Activated naive CD4-positive, alpha-beta T cell treated with anti-CD3 and anti-CD28 coated beads, Interleukin-2, amount 50 U/mL, for 24 hours (primary cell): Measurements from ENCODE around the gene ROS1.

Source experiments
- H3K27ac Mint-ChIP-seq: one replicate; pipeline ENCODE4 v1.8.0; 2021; ENCODE audit warnings: mild to moderate bottlenecking, mixed read lengths
- H3K27me3 Mint-ChIP-seq: one replicate; pipeline ENCODE4 v1.8.0; 2021; ENCODE audit warnings: mixed read lengths
- H3K36me3 Mint-ChIP-seq: one replicate; pipeline ENCODE4 v1.8.0; 2021; ENCODE audit warnings: mixed read lengths
- H3K4me1 Mint-ChIP-seq: one replicate; pipeline ENCODE4 v1.8.0; 2021; ENCODE audit warnings: mixed read lengths
- H3K4me3 Mint-ChIP-seq: one replicate; pipeline ENCODE4 v1.8.0; 2021; ENCODE audit warnings: mild to moderate bottlenecking, mixed read lengths
- H3K9me3 Mint-ChIP-seq: one replicate; pipeline ENCODE4 v1.8.0; 2021; ENCODE audit warnings: mixed read lengths

The ROS1 gene

DNA sequence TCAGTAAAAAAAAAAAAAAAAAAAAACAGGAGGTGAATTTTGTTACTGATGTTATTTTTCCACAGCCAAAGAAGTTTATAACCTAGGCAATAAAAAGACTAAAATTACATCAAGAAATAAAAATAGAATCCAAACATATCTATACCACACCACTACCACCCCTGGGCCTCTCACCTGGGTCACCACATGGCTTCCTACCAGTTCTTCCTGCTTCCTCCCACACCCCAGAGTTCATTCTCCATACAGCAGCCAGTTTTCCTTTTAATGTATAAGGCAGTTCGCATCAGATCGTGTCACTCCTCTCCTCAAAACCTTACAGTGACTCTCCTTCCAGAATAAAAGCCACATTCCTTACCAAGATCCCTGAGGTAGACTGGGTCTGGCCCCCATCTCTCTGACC, 23.9 kb downstream of the ROS1 start:
- no peak overlapping the region for H3K27ac Mint-ChIP-seq
- H3K4me1 Mint-ChIP-seq, result no peaks in the 10 kb centered on the region
- H3K9me3 Mint-ChIP-seq, result no peaks in the 10 kb centered on the region
- H3K27me3 Mint-ChIP-seq, result peaks cover 3% of the 10 kb centered on the region
- H3K4me3 Mint-ChIP-seq, result no peak overlapping the region
- H3K36me3 Mint-ChIP-seq, result no peaks in the 10 kb centered on the region

DNA sequence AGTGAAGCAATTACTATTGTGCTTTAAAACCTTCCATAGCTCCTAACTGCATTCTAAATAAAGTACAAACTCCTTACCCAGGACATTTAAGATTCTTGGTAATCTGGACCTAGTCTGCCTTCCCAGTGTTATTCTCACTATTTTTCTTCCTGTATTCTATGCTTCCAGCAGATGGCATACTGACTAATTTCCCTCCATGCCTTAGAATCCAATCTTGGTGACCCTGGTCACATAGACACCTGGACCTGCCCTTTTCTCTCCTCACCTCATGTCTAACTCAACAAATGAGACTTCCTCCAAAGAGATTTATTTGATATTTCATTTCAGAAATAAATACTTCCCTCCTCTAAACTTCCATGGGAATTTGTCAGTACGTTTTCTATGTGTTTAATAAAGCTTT, 25.8 kb downstream of the ROS1 start:
- H3K36me3 Mint-ChIP-seq, result no peaks in the 10 kb centered on the region
- peaks cover 3% of the 10 kb centered on the region for H3K27me3 Mint-ChIP-seq
- H3K4me3 Mint-ChIP-seq, result no peak overlapping the region
- no peaks in the 10 kb centered on the region for H3K9me3 Mint-ChIP-seq
- no peaks in the 10 kb centered on the region for H3K4me1 Mint-ChIP-seq
- no peak overlapping the region for H3K27ac Mint-ChIP-seq

DNA sequence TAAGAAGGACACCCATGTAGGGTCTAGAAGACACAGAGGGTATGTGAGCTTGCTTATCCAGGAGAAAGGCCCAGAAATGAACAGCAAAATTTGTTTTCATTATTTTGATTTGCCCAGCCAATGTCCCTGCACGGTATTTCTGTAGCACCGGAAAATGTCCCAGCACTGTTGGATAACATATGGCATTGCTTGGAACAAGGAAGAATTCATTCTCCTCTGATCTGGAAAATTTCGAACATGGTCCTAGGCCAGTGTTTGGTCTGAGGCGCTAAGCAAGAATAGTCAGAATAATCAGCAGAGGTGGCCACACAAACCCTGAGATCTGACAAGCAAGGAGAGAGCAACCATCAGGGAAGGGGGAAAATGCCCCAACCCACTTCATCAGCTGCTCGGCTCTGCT, 26.6 kb downstream of the ROS1 start:
- Mint-ChIP-seq H3K4me3 (no peak overlapping the region), H3K36me3 (no peaks in the 10 kb centered on the region), H3K9me3 (no peaks in the 10 kb centered on the region), H3K27ac (no peak overlapping the region), H3K27me3 (peaks cover 6% of the 10 kb centered on the region), H3K4me1 (no peaks in the 10 kb centered on the region)

DNA sequence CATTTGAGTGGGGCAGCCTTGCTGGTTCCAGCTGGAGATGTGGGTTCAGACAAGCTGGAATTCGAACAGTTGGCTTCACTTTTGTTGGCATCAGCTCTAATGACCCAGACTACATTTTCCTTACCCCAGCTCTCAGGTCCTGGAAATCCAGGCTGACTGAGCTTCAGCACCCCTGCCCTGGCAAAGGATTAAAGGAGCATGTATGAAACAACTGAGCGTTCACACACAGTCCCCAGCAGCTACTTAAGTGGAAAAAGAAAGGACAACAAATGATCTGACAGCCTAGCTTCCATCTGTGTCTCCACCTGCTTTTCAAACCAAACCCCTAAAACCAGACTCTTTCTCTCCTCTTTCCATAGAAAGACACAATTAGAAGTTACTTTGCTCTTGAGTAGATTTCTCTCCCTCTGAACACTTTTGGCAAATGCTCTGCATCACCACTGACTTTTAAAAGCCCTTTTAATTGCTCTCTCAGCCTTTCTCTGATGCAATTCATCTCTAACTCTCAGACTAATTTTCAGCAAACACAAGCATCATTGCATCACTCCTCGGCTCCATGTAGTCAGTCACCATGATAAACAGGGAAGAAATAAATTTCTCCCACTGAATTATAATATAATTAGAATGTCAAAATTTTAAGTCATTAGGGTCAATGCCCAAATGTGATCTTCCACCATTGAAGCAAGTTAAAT, 28.1 kb downstream of the ROS1 start:
- Mint-ChIP-seq H3K36me3 (no peaks in the 10 kb centered on the region), H3K4me3 (no peak overlapping the region), H3K9me3 (no peaks in the 10 kb centered on the region), H3K27ac (no peak overlapping the region), H3K4me1 (no peaks in the 10 kb centered on the region), H3K27me3 (peaks cover 6% of the 10 kb centered on the region)

DNA sequence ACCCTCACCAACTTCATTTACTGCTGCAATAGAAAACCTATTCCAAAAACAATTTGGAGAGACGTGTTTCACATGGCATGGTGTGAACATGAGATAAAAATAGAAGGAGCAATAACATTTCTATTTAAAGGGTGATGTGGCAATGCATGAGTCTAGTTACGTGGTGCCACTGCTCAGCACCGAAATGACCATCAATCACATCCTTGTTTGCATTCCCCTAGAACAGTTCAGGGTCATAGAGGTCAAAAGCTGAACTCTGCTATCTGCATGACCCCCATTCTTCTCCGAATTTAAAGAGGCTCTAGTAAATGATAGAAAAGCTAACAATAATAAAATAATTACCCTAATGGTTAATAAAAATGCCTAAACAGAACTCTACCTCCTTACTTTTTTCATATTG, 29.5 kb downstream of the ROS1 start:
- no peak overlapping the region for H3K4me3 Mint-ChIP-seq
- H3K27me3 Mint-ChIP-seq, result peaks cover 13% of the 10 kb centered on the region
- no peaks in the 10 kb centered on the region for H3K4me1 Mint-ChIP-seq
- no peaks in the 10 kb centered on the region for H3K36me3 Mint-ChIP-seq
- H3K27ac Mint-ChIP-seq, result no peak overlapping the region
- no peaks in the 10 kb centered on the region for H3K9me3 Mint-ChIP-seq

DNA sequence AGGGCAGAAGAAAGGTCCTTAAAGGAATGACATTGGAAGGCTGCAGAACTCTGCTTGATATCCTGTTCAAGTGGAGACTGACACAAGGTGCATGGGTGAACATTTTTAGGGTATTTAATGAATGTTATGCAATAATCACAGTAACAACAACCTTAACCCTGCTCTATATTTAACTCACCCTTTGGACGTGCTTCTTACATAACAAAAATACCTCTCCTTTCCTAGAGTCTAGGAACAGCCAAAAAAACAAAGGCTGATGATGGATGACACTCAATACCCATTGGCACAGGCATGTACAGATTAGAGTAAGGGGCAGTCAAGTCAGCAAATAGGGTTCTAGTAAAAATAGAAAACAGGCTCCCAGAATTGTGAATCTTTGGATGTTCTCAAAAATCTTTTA, 30.6 kb downstream of the ROS1 start:
- Mint-ChIP-seq H3K27me3 (peaks cover 16% of the 10 kb centered on the region), H3K4me1 (no peaks in the 10 kb centered on the region)

DNA sequence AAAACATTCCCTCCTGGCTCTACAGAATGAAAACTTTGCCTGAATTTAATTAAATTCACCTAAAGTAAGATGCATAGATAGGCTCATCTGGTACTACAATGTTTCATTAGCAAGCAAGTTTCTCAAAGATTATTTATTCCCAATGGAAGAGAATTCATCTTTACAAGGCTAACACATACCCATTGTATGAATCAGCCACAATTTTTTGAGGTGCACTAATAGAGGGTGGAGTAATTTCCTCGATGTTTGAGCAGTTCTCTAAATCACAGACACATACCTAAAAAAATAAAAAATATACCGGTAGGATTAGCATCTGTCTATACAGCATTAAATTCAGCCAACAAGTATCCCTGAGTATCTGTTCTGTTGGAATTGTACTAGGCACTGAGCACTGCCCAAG, 32.7 kb downstream of the ROS1 start:
- no peaks in the 10 kb centered on the region for H3K36me3 Mint-ChIP-seq
- H3K4me1 Mint-ChIP-seq, result no peaks in the 10 kb centered on the region
- H3K27me3 Mint-ChIP-seq, result peaks cover 17% of the 10 kb centered on the region
- no peaks in the 10 kb centered on the region for H3K9me3 Mint-ChIP-seq
- H3K4me3 Mint-ChIP-seq, result no peak overlapping the region
- H3K27ac Mint-ChIP-seq, result no peak overlapping the region

More for the DNA sequence above, 30.6 kb downstream of the ROS1 start:
- H3K27ac Mint-ChIP-seq, result no peak overlapping the region
- H3K9me3 Mint-ChIP-seq, result no peaks in the 10 kb centered on the region
- H3K4me3 Mint-ChIP-seq, result no peak overlapping the region
- H3K36me3 Mint-ChIP-seq, result no peaks in the 10 kb centered on the region

DNA sequence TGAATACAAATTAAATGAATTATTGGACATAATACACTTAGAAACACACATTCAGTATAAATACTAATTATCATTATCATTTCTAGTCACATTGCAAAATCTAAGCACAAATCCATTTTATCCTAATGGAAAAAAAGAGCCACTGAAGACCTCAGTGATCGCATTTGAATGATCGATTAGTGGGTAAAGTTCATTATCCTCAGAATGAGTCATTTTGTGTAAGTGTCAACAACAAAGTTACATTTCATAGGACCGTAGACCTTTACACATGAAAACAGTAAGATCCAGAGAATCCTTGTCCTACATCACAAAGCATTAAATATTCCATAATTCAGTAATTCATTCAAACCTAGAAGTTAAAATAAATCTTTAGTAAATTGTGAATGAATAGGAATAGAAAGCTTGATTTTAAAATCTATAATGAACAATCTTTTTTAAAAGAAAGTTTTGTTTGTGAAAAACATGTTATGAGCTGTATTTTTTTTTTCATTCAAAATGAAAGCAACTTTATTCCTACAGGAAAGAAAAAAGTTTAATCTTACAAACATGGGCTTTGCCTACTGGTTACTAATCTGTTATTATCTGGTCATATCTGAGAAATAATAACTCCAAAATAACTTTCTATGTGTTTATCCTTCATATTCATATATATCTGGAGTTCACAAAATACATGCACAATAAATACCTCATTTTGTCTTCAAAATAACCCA, 33.7 kb downstream of the ROS1 start:
- Mint-ChIP-seq H3K4me3 (no peak overlapping the region), H3K9me3 (no peaks in the 10 kb centered on the region), H3K36me3 (no peaks in the 10 kb centered on the region), H3K4me1 (no peaks in the 10 kb centered on the region), H3K27me3 (peaks cover 18% of the 10 kb centered on the region), H3K27ac (no peak overlapping the region)

DNA sequence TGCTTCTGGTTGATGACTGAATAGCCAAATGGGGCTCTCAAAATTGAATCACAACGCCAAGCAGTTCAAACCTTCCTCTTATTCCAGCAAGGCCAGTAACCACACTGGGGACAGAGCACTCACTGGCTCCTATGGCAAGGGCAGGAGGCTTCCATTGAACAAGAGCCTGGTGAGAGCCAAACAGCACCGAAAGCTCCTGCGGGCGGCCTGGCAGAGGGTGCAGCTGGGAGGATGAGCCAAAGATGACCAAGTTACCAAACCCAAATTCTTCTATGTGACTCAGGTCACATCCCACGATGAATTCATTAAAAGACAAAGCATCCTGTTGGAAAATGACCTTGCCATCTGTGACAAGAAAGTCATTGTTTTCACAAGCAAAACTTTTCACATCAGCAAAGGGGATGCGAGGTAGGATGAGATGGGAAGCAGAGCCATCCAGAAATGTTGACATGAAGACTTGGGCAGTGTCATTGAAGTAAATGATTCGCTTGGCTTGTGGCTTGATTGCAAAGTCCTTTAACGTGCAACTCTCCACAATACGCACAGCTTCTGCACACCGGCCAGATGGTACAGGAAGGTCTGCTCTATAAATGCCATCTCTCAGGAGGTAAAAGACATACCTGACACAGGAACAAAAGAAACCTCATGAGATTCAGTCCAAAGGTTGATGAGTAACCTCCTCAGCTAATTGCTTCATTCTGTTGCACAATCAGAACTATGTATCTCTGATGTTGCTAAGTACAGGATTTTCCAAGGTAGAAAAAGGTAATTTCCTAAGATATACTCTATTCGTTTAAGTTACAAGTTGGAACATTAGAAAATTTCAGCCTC, 36.3 kb downstream of the ROS1 start:
- Mint-ChIP-seq H3K36me3 (no peaks in the 10 kb centered on the region), H3K4me1 (no peaks in the 10 kb centered on the region), H3K27me3 (peaks cover 20% of the 10 kb centered on the region), H3K9me3 (no peaks in the 10 kb centered on the region), H3K27ac (no peak overlapping the region), H3K4me3 (no peak overlapping the region)

DNA sequence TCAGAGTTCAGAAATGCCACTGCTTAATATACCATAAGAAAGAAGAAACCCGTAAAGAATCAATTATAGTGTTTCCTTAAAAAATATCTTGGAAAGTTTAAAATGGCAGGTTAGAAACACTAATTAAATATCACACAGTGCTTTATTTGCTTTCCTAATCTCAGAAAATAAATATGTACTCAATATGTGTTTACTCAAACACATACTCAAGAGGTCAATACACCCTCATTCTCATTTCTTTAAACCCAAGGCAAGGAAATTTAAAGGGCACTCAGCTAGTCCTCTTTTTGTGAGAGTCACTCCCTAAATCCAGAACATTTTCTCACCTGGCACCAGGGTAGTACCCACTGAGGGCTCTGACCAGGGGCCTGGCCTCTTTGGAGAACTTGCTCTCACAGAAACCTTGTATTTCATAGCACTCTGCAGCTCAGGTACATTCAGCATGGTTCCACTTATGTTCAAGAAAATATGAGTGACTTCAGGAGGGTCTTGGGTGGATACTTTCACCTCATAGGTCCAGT, 38.2 kb downstream of the ROS1 start:
- no peaks in the 10 kb centered on the region for H3K4me1 Mint-ChIP-seq
- H3K36me3 Mint-ChIP-seq, result no peaks in the 10 kb centered on the region
- no peak overlapping the region for H3K27ac Mint-ChIP-seq
- no peak overlapping the region for H3K4me3 Mint-ChIP-seq
- H3K27me3 Mint-ChIP-seq, result peaks cover 19% of the 10 kb centered on the region
- H3K9me3 Mint-ChIP-seq, result no peaks in the 10 kb centered on the region

DNA sequence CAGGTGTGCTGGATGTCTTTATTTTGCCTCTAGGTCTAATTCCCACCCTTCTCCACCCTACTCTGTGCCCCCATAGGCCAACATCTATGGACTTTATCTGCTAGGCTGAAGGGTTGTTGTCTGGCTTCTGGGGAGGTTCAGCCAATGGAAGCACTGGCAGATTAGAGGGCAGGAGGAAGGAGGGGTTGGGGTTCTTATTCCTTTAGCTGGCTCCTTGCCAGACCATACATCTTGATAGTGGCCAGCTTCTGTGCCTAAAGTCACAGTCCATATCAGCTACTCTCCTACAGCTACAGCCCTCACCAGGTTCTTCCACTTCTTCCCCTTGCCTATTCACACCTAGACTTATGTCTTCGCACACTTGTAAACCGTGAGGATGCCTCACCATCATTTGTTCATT, 41.1 kb downstream of the ROS1 start:
- H3K4me1 Mint-ChIP-seq, result no peaks in the 10 kb centered on the region
- no peak overlapping the region for H3K27ac Mint-ChIP-seq
- H3K9me3 Mint-ChIP-seq, result no peaks in the 10 kb centered on the region
- no peaks in the 10 kb centered on the region for H3K36me3 Mint-ChIP-seq
- H3K4me3 Mint-ChIP-seq, result no peak overlapping the region
- H3K27me3 Mint-ChIP-seq, result peaks cover 17% of the 10 kb centered on the region

DNA sequence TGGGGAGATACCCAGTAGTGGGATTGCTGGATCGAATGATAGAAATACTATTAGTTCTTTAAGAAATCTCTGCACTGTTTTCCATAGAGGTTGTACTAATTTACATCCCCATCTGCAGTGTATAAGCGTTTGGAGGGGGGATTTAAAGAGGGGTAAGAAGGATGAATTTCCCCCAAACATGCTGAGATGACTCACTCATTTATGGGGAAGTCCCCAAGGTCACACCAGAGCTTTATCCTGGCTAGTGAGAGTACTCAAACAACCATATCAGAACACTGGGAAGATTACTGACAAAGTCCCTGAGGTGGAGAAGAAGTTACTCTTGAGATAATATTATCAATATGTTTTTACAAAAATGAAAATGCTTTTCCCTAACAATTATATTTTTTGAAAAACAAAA, 44.0 kb downstream of the ROS1 start:
- no peak overlapping the region for H3K27ac Mint-ChIP-seq
- H3K36me3 Mint-ChIP-seq, result no peaks in the 10 kb centered on the region
- no peaks in the 10 kb centered on the region for H3K9me3 Mint-ChIP-seq
- H3K4me3 Mint-ChIP-seq, result no peak overlapping the region
- no peaks in the 10 kb centered on the region for H3K4me1 Mint-ChIP-seq
- peaks cover 13% of the 10 kb centered on the region for H3K27me3 Mint-ChIP-seq

DNA sequence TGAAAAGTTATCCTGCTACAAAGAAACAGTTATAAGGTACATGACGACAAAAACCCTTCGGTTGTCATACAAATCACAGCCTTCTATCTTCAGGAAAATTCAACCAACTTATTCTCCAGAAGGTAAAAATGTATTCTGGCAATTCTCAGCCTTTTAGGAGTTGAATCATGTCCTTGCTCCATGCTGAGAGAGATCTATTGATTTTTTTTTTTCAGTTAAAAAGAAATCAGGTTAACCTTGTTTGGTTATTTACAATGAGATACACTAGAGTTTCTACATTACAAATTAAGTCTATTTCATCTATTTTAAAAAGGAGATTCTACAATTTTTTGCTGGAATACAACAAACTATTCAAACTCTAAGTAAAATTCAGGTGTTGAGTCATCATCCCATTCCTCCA, 45.4 kb downstream of the ROS1 start:
- H3K27me3 Mint-ChIP-seq, result peaks cover 8% of the 10 kb centered on the region
- H3K4me1 Mint-ChIP-seq, result no peaks in the 10 kb centered on the region
- no peaks in the 10 kb centered on the region for H3K36me3 Mint-ChIP-seq
- H3K4me3 Mint-ChIP-seq, result no peak overlapping the region
- H3K27ac Mint-ChIP-seq, result no peak overlapping the region
- no peaks in the 10 kb centered on the region for H3K9me3 Mint-ChIP-seq

DNA sequence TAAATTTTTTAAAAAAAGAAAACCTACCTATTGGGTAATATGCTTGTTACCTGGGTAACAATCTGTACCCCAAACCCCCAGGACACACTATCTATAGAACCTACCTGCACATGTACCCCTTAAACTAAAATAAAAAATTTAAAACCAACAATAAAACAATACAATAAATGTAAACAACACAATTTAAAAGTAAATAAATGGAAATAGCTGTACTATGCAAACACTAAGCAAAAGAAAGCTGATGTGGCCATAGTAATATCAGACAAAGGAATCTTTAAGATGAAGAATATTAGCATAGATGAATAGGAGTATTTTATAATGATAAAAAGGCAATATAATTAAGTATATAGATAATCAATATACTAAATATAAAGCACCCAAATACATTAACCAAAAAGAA, 50.3 kb downstream of the ROS1 start:
- Mint-ChIP-seq H3K4me1 (peaks cover 3% of the 10 kb centered on the region), H3K36me3 (no peaks in the 10 kb centered on the region), H3K27ac (no peak overlapping the region), H3K4me3 (no peak overlapping the region), H3K9me3 (no peaks in the 10 kb centered on the region), H3K27me3 (peaks cover 7% of the 10 kb centered on the region)

DNA sequence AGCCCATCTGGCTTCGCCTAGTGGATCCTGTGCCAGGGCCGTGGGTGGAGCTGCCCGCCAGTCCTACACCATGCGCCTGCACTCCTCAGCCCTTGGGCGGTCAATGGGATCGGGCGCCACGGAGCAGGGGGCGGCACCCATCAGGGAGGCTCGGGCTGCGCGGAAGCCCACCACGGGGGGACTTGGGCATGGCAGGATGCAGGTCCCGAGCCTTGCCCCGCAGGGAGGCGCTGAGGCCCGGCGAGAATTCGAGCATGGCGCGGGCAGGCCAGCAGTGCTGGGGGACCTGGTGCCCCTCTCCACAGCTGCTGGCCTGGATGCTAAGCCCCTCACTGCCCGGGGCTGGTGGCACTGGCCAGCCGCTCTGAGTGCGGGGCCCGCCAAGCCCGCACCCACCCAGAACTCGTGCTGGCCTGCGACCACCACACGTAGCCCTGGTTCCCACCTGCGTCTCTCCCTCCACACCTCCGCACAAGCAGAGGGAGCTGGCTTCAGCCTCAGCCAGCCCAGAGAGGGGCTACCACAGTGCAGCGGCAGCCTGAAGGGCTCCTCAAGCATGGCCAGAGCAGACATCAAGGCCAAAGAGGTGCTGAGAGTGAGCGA, 52.4 kb downstream of the ROS1 start:
- Mint-ChIP-seq H3K27ac (no peak overlapping the region), H3K4me1 (peaks cover 3% of the 10 kb centered on the region), H3K27me3 (peaks cover 7% of the 10 kb centered on the region), H3K9me3 (no peaks in the 10 kb centered on the region), H3K4me3 (no peak overlapping the region), H3K36me3 (no peaks in the 10 kb centered on the region)
